Spleen (tissue), 13 donors: ENCODE measurements around the gene INKA1. TPM values are rescaled to one million over a fixed set of nuclear protein-coding genes. Genes with fewer than 3 reads are reported as not detected.
A peak's percentile ranks its signal among the peaks of the same experiment; 100 is the strongest.

Experiments used
- DNase-seq: peaks from one replicate; pipeline ENCODE4 v3.0.0-alpha.2; 2020
- H3K27ac ChIP-seq, 8 donors: fragments of 200-600 bp; sonication (generic) in 7 of 8; 1 replicate in 4 of 8; 2 replicates in 4 of 8; pipeline versions ENCODE4 v1.5.0 to v1.8.0; 2016 to 2021; ENCODE audit warnings: inconsistent platforms in 4 of 8, mild to moderate bottlenecking in 4 of 8, moderate library complexity in 1 of 8
- H3K27me3 ChIP-seq, 7 donors: fragments of 200-600 bp; sonication (generic) in 6 of 7; replicated peaks in 1 of 7; 1 replicate in 4 of 7; 2 replicates in 3 of 7; pipeline versions ENCODE4 v1.5.0 to v1.8.0; 2016 to 2021; ENCODE audit warnings: inconsistent platforms in 3 of 7, mild to moderate bottlenecking in 1 of 7
- H3K36me3 ChIP-seq, 6 donors: fragments of 200-600 bp; sonication (generic) in 5 of 6; 1 replicate in 4 of 6; 2 replicates in 2 of 6; pipeline versions ENCODE4 v1.5.0 to v1.8.0; 2016 to 2021; ENCODE audit warnings: inconsistent platforms in 2 of 6
- H3K4me1 ChIP-seq, 6 donors: fragments of 200-600 bp; sonication (generic) in 5 of 6; 1 replicate in 3 of 6; 2 replicates in 3 of 6; pipeline versions ENCODE4 v1.5.0 to v1.8.0; 2016 to 2021; ENCODE audit warnings: inconsistent platforms in 3 of 6
- H3K4me3 ChIP-seq, 8 donors: fragments of 200-600 bp; sonication (generic) in 7 of 8; 1 replicate in 4 of 8; 2 replicates in 4 of 8; pipeline versions ENCODE4 v1.5.0 to v1.8.0; 2016 to 2021; ENCODE audit warnings: inconsistent platforms in 4 of 8, mild to moderate bottlenecking in 4 of 8, moderate library complexity in 2 of 8
- H3K9me3 ChIP-seq, 8 donors: fragments of 200-600 bp; sonication (generic) in 7 of 8; 1 replicate in 4 of 8; 2 replicates in 4 of 8; pipeline versions ENCODE4 v1.5.0 to v1.8.0; 2016 to 2021; ENCODE audit warnings: inconsistent platforms in 4 of 8
- POLR2A ChIP-seq, 3 donors: fragments of 450-650 bp; IDR thresholded peaks; one replicate each; pipeline ENCODE4 v1.5.1; 2017; ENCODE audit warnings: antibody characterized with exemption in 3 of 3, mild to moderate bottlenecking in 1 of 3
- POLR2AphosphoS5 ChIP-seq, 3 donors: sonication (generic); formaldehyde crosslinking; IDR thresholded peaks; one replicate each; pipeline ENCODE4 v1.5.1; 2017; ENCODE audit warnings: antibody characterized with exemption in 3 of 3
- WGBS, 5 donors: extraction: QIAGEN DNeasy Blood & Tissue Kit in 3 of 5; methylation state at CpG; one replicate each; pipeline versions ENCODE4 v1.1.5 to v1.1.7; 2013 to 2018; 5-methylcytosine and 5-hydroxymethylcytosine counted together
- intact Hi-C: fragments of 100-400 bp; cut with DNase I; formaldehyde crosslinking; loops from one replicate; pipeline ENCODE4 v1.15.0; 2023; ENCODE audit warnings: low total_unique reads
- long read RNA-seq, 2 donors: transcript quantifications; one replicate each; lab custom pipeline, GENCODE V29; 2026
- polyA plus RNA-seq, 3 donors: library from polyadenylated mRNA; stranded (reverse); fragments of 200-250 nt; gene quantifications; one replicate each; pipeline ENCODE4 v1.2.1, GENCODE V29; 2013
- total RNA-seq, 7 donors: library from RNA; depleted of rRNA in 3 of 7; stranded (reverse); fragments of >200 nt in 3 of 7; fragmentation: NEBNext Ultra II Directional in 4 of 7; extraction: Animal tissue kit (Norgen Biotek cat#: 25700) in 4 of 7; gene quantifications; one replicate each; pipeline versions ENCODE4 v1.1.0 to v1.2.1, GENCODE V29; 2016 to 2021
- TF ChIP-seq, protein P1 (sequence below), 11 experiments: fragments of 200-600 bp in 7 of 11; fragments of 450-650 bp in 4 of 11; sonication (generic) in 4 of 11; IDR thresholded peaks in 8 of 11; conservative IDR thresholded peaks in 3 of 11; 1 replicate in 7 of 11; 2 replicates in 4 of 11; pipeline versions ENCODE4 v1.4.0 to v1.8.0; 2016 to 2021; ENCODE audit warnings: antibody characterized with exemption in 11 of 11, inconsistent platforms in 4 of 11, mild to moderate bottlenecking in 1 of 11
- donor health status: healthy with polysubstance abuse.
- donor health status: DM: no; HTN: no; CAD: no; lungs with moderate emphysema.
- donor health status: DM: no; HTN: no; CAD: no.
- donor health status: Bipolar disorder and iron deficiency.
- donor health status: healthy.
- donor health status: DM: no; HTN: no; CAD: no.
- donor health status: DM: yes; HTN: yes; CAD: no.

The INKA1 gene
- total RNA-seq (10 to 100 TPM in 3 of 7 donors, 1 to 10 TPM in 4; 2.8 to 14.9 (median 7.5) TPM), polyA plus RNA-seq (10 to 100 TPM; 17.3 to 30.6 (median 21.5) TPM)
- long read RNA-seq, donor 1, transcript INKA1-201 (2 exons, 1,040 nt), result major isoform, 18 of 18 reads
- long read RNA-seq, donor 1, partial matches to known transcripts, result 0 of 18 reads
- long read RNA-seq, donor 1, other reads (novel, unspliced or antisense), result 0 of 18 reads
- long read RNA-seq, donor 2, transcript INKA1-201 (2 exons, 1,040 nt), result major isoform, 12 of 12 reads
- long read RNA-seq, donor 2, partial matches to known transcripts, result 0 of 12 reads
- long read RNA-seq, donor 2, other reads (novel, unspliced or antisense), result 0 of 12 reads

DNA sequence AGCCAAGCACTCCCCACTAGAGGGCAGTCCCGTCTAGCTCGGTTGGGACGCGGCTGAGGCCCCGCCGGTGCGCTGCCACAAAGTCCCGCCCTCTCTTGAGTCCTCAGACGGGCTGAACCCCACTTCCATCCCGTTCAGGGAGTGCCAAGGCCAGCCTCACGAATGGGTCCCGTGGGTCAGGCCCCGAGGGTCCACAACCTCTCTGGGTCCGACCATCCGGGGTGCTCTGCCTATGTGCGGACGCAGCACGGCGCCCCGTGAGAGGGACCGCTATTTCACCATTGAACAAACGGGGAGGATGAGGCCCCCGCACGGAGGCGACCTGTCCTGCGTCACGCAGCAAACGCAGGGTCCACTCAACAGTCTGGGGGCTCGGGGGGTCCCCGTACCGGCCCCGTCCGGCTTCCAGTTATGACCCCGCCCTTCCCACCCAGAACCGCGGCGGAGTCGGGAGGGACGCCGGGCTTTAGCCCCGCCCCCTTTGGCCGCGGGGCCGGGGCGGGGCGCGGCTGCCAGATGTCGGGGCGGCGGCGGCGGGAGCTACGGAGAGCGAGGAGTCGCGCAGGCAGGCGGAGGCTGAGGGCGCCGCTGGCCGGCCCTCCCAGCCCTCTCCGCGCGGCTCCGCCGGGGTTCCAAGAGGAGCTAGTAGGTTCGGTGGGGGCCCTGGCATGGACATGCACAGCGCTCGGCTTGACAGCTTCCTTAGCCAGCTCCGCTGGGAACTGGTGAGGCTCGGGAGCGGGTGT, at the start of gene INKA1:
INKA1 (plus strand) TSS at position 543 of the 746 bp plus-strand sequence; CDS start at position 675, 132 bp downstream.
- Histone ChIP-seq H3K36me3 (peaks cover 0 to 9% (median 0%) of the 10 kb centered on the region in 6 donors), H3K27me3 (no peaks in the 10 kb centered on the region), H3K4me1 (peaks cover 41 to 58% (median 51%) of the 10 kb centered on the region in 6 donors), H3K27ac (peak within 1 kb of the TSS; percentile 82 to 97 (median 93)), H3K9me3 (no peaks in the 10 kb centered on the region), H3K4me3 (peak within 1 kb of the TSS; percentile 76 to 97 (median 88))
- intact Hi-C loops, result loop anchor here (5.0 kb wide), 1 partner anchor 34 kb away; no protein-coding TSS in a partner anchor
- 0 to 1% (median 0%) methylated on average over 38 to 71 of the region's 71 CpGs for WGBS, 5 donors
- TF ChIP-seq POLR2AphosphoS5 (IDR thresholded peaks at IDR 0.05) (peak; percentile 75 to 85 (median 82)), POLR2A (IDR thresholded peaks at IDR 0.05) (peak in 1 of 3 donors; percentile 39)
- TF ChIP-seq, protein P1, sequence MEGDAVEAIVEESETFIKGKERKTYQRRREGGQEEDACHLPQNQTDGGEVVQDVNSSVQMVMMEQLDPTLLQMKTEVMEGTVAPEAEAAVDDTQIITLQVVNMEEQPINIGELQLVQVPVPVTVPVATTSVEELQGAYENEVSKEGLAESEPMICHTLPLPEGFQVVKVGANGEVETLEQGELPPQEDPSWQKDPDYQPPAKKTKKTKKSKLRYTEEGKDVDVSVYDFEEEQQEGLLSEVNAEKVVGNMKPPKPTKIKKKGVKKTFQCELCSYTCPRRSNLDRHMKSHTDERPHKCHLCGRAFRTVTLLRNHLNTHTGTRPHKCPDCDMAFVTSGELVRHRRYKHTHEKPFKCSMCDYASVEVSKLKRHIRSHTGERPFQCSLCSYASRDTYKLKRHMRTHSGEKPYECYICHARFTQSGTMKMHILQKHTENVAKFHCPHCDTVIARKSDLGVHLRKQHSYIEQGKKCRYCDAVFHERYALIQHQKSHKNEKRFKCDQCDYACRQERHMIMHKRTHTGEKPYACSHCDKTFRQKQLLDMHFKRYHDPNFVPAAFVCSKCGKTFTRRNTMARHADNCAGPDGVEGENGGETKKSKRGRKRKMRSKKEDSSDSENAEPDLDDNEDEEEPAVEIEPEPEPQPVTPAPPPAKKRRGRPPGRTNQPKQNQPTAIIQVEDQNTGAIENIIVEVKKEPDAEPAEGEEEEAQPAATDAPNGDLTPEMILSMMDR (IDR thresholded peaks at IDR 0.05 in 8 of 11, conservative IDR thresholded peaks at IDR 0.05 in 3 of 11), result peak in 9 of 11 experiments; percentile 3 to 97 (median 94)
- peak; percentile 99 for DNase-seq

DNA sequence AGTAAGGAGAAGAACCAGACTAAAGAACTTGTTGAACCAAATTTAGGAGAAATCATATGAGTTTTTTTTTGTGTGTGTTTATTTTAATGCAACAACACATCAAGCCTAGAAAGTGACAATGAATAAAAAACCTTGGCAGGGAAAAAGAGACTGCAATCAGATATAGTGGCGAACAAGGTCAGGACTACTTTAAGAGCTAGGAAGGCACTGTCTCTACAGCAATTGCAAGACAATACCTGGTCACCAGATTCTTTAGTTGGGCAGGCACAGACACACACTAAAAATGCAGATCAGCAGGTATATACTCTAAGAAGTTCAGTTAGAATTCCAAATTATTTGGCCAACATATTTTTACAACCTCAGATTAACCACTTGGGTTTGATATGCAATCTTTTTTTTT, 48.5 kb upstream of the INKA1 start:
- WGBS, 5 donors, result 77 to 97% (median 81%) methylated on average over 1 of the region's 1 CpG
- Histone ChIP-seq H3K27me3 (no peaks in the 10 kb centered on the region), H3K27ac (no peak overlapping the region), H3K4me1 (peaks cover 0 to 60% (median 20%) of the 10 kb centered on the region in 6 donors), H3K4me3 (no peak overlapping the region), H3K36me3 (peaks cover 0 to 32% (median 0%) of the 10 kb centered on the region in 6 donors), H3K9me3 (no peaks in the 10 kb centered on the region)
- no peak for DNase-seq
- TF ChIP-seq POLR2AphosphoS5 (IDR thresholded peaks at IDR 0.05), result no peak
- TF ChIP-seq, protein P1 (IDR thresholded peaks at IDR 0.05 in 8 of 11, conservative IDR thresholded peaks at IDR 0.05 in 3 of 11), result no peak
- no peak for TF ChIP-seq POLR2A (IDR thresholded peaks at IDR 0.05)
- intact Hi-C loops, result no loop called here

GRCh38 chr3:49756036-49756435, 47.0 kb upstream of the INKA1 start:
- DNase-seq, result no peak
- TF ChIP-seq, protein P1 (IDR thresholded peaks at IDR 0.05 in 8 of 11, conservative IDR thresholded peaks at IDR 0.05 in 3 of 11), result no peak
- TF ChIP-seq POLR2A (IDR thresholded peaks at IDR 0.05) (no peak), POLR2AphosphoS5 (IDR thresholded peaks at IDR 0.05) (no peak)
- Histone ChIP-seq H3K4me3 (no peak overlapping the region), H3K36me3 (peaks cover 0 to 28% (median 0%) of the 10 kb centered on the region in 6 donors), H3K4me1 (peaks cover 0 to 68% (median 20%) of the 10 kb centered on the region in 6 donors), H3K27ac (no peak overlapping the region), H3K9me3 (no peaks in the 10 kb centered on the region), H3K27me3 (no peaks in the 10 kb centered on the region)
- intact Hi-C loops, result no loop called here
- whole genome bisulfite sequencing, 5 donors, result 50 to 76% (median 65%) methylated on average over 1 of the region's 1 CpG
